ENCODE data around the gene CLASP1.

DNA sequence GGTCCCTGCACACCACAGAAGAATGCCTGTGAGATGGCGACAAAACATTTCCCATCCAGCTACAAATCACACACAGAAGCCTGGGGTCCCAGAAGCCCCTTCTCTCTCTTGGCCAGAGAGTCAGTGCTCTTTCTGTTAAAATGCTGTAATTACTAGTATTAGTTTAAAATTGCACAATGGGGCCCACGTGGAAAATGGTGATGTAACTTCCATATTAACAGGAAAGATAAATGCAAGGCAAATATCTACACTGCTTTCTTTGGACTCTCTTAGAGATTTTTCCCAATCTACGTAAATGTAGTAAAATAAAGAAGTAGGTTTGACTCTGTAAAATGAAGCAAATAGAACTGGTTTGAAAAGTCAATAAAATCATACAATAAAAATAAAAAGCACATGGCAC is 250.4 kb downstream of the CLASP1 start:
- TF ChIP-seq, protein P1, sequence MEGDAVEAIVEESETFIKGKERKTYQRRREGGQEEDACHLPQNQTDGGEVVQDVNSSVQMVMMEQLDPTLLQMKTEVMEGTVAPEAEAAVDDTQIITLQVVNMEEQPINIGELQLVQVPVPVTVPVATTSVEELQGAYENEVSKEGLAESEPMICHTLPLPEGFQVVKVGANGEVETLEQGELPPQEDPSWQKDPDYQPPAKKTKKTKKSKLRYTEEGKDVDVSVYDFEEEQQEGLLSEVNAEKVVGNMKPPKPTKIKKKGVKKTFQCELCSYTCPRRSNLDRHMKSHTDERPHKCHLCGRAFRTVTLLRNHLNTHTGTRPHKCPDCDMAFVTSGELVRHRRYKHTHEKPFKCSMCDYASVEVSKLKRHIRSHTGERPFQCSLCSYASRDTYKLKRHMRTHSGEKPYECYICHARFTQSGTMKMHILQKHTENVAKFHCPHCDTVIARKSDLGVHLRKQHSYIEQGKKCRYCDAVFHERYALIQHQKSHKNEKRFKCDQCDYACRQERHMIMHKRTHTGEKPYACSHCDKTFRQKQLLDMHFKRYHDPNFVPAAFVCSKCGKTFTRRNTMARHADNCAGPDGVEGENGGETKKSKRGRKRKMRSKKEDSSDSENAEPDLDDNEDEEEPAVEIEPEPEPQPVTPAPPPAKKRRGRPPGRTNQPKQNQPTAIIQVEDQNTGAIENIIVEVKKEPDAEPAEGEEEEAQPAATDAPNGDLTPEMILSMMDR (IDR thresholded peaks at IDR 0.05), result no peak
- TF ChIP-seq EZH2 (IDR thresholded peaks at IDR 0.05) (no peak), EZH2phosphoT487 (IDR thresholded peaks at IDR 0.05) (no peak)
